Immature natural killer cell (primary cell): Measurements from ENCODE around the gene PRKAG1. TPM values are rescaled to one million over a fixed set of nuclear protein-coding genes. Genes with fewer than 3 reads are reported as not detected.

ENCODE experiments used
- DNase-seq, 3 donors: peaks; one replicate each; pipeline ENCODE4 v3.0.0; 2022; ENCODE audit warnings: mixed read lengths in 1 of 3
- H3K27ac Mint-ChIP-seq, 6 donors: one replicate each; pipeline ENCODE4 v1.8.0; 2020; ENCODE audit warnings: mixed read lengths in 6 of 6, mild to moderate bottlenecking in 5 of 6, inconsistent platforms in 4 of 6, moderate library complexity in 3 of 6
- H3K27me3 Mint-ChIP-seq, 3 donors: one replicate each; pipeline ENCODE4 v1.8.0; 2020 to 2021; ENCODE audit warnings: low read depth in 3 of 3, mild to moderate bottlenecking in 3 of 3, mixed read lengths in 3 of 3, moderate library complexity in 3 of 3, inconsistent platforms in 1 of 3
- H3K36me3 Mint-ChIP-seq, 3 donors: one replicate each; pipeline ENCODE4 v1.8.0; 2020; ENCODE audit warnings: mixed read lengths in 3 of 3, inconsistent platforms in 2 of 3, mild to moderate bottlenecking in 2 of 3
- H3K4me1 Mint-ChIP-seq, 2 donors: one replicate each; pipeline ENCODE4 v1.8.0; 2020; ENCODE audit warnings: inconsistent platforms in 2 of 2, mild to moderate bottlenecking in 2 of 2, mixed read lengths in 2 of 2, moderate library complexity in 1 of 2
- H3K4me3 Mint-ChIP-seq, 5 donors: one replicate each; pipeline ENCODE4 v1.8.0; 2020; ENCODE audit warnings: mild to moderate bottlenecking in 5 of 5, mixed read lengths in 5 of 5, inconsistent platforms in 3 of 5, moderate library complexity in 3 of 5
- H3K9me3 Mint-ChIP-seq, 6 donors: one replicate each; pipeline ENCODE4 v1.8.0; 2020; ENCODE audit warnings: mild to moderate bottlenecking in 6 of 6, mixed read lengths in 6 of 6, inconsistent platforms in 4 of 6, moderate library complexity in 3 of 6
- polyA plus RNA-seq, 3 donors: library from polyadenylated mRNA; unstranded; fragments of 300-500 nt; fragmentation: Illumina TruSeq; gene quantifications; one replicate each; pipeline ENCODE4 v1.2.3, GENCODE V29; 2021

PRKAG1 gene
- polyA plus RNA-seq, 3 donors from 2014 or later = 58.5 to 75.3 (median 69.1) TPM

- H3K36me3 Mint-ChIP-seq = peaks cover 4 to 29% (median 16%) of the 10 kb centered on the region in 3 donors
- peaks cover 2 to 8% (median 6%) of the 10 kb centered on the region in 3 donors for H3K27me3 Mint-ChIP-seq
- no peak for DNase-seq
- no peak overlapping the region for H3K4me3 Mint-ChIP-seq
- H3K4me1 Mint-ChIP-seq = peaks cover 60 to 61% of the 10 kb centered on the region in 2 donors
- H3K9me3 Mint-ChIP-seq = no peaks in the 10 kb centered on the region
- peak overlapping the region in 5 of 6 donors; percentile 48 to 69 (median 62) for H3K27ac Mint-ChIP-seq
These were observed 36.5 kb upstream of the PRKAG1 start for GRCh38 chr12:49055092-49055491.

- H3K27me3 Mint-ChIP-seq = peaks cover 2 to 7% (median 6%) of the 10 kb centered on the region in 3 donors
- H3K9me3 Mint-ChIP-seq = no peaks in the 10 kb centered on the region
- no peak for DNase-seq
- H3K4me1 Mint-ChIP-seq = peaks cover 57 to 60% of the 10 kb centered on the region in 2 donors
- H3K4me3 Mint-ChIP-seq = no peak overlapping the region
- H3K36me3 Mint-ChIP-seq = peaks cover 4 to 29% (median 16%) of the 10 kb centered on the region in 3 donors
- peak overlapping the region in 4 of 6 donors; percentile 39 to 62 (median 48) for H3K27ac Mint-ChIP-seq
These were observed 35.9 kb upstream of the PRKAG1 start for GRCh38 chr12:49054524-49054923.

GRCh38 chr12:49054096-49054495, 35.5 kb upstream of the PRKAG1 start:
- no peak for DNase-seq
- Mint-ChIP-seq H3K27me3 (peaks cover 2 to 3% (median 2%) of the 10 kb centered on the region in 3 donors), H3K9me3 (no peaks in the 10 kb centered on the region), H3K27ac (peak overlapping the region in 1 of 6 donors; percentile 49), H3K4me3 (no peak overlapping the region), H3K4me1 (peaks cover 53 to 55% of the 10 kb centered on the region in 2 donors), H3K36me3 (peaks cover 4 to 29% (median 16%) of the 10 kb centered on the region in 3 donors)

DNA sequence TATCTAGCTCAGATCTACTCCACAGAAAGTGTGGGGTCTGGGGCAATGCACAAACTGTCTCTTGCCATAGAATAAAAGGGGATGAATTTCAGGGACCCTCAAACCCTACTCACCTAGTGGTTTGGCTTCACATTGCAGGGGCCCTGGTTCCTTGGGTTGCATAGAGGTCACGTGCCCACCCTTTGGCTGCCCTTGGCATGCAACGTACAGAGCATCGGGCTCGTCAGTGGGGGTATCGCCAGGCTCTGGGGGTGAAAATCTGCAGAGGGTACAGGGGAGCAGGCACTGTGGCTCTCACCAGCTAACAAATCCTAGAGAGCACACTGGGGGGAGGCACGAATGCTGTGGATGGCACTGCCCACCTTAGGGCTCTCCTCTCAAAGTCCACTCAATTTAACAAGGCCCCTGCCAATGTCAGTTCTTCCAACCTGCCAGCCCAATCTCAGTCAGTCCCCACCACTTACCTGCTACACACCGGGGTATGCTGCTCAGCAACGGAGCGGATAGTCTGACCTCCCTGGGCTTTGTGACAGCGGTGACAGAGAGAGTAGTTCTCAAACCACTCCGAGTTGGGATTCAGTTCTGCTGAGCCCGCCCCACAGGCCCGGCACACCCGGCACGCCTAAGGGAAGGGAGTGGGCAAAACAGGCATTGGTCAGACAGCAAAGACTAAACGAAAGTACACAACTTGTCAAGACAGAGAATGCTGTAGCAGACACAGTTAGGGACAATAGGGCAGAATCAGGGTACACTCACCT, 34.1 kb upstream of the PRKAG1 start:
- H3K36me3 Mint-ChIP-seq = peaks cover 13 to 44% (median 29%) of the 10 kb centered on the region in 3 donors
- no peak for DNase-seq
- peaks cover 0 to 2% (median 2%) of the 10 kb centered on the region in 3 donors for H3K27me3 Mint-ChIP-seq
- H3K27ac Mint-ChIP-seq = no peak overlapping the region
- no peak overlapping the region for H3K4me3 Mint-ChIP-seq
- H3K4me1 Mint-ChIP-seq = peaks cover 38 to 41% of the 10 kb centered on the region in 2 donors
- no peaks in the 10 kb centered on the region for H3K9me3 Mint-ChIP-seq

DNA sequence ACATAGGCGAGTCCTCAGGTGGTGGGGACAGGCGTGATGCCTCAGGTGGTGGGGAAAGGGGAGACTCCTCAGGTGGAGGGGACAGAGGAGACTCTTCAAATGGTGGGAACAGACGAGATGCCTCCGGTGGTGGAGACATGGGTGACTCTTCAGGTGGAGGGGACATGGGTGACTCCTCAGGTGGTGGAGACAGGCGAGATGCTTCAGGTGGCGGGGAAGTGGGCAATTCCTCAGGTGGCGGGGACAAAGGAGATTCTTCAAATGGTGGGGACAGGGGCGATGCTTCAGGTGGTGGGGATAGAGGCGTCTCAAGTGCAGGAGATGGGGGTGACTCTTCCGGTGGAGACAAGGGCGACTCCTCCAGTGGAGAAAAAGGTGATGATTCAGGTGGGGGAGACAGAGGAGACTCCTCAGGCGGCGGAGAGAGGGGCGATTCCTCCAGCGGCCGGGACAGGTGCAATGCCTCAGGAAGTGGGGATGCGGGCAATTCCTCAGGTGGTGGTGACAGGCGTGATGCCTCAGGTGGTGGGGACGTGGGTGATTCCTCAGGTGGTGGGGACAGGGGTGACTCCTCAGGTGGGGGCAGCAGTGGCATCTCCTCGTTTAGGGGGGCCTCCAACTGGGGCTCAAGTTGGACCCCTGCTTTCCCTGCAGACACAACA, 33.3 kb upstream of the PRKAG1 start:
- peaks cover 13 to 44% (median 29%) of the 10 kb centered on the region in 3 donors for H3K36me3 Mint-ChIP-seq
- H3K9me3 Mint-ChIP-seq = no peaks in the 10 kb centered on the region
- H3K27ac Mint-ChIP-seq = peak overlapping the region in 1 of 6 donors; percentile 46
- H3K4me3 Mint-ChIP-seq = no peak overlapping the region
- peaks cover 0 to 2% (median 2%) of the 10 kb centered on the region in 3 donors for H3K27me3 Mint-ChIP-seq
- H3K4me1 Mint-ChIP-seq = peaks cover 31 to 33% of the 10 kb centered on the region in 2 donors
- DNase-seq = no peak

DNA sequence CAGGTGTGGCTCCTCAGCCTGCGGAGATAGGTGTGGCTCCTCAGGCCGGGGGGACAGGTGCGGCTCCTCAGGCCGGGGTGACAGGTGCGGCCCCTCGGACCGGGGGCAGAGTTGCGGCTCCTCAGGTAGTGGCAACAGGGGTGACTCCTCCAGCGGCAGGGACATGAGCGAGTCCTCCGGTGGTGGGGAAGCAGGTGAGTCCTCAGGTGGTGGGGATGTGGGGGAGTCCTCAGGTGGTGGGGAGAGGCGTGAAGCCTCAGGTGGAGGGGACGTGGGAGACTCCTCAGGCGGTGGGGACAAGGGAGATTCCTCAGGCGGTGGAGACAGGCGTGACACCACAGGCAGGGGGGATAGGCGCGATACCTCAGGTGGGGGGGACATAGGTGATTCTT, 32.8 kb upstream of the PRKAG1 start:
- H3K27me3 Mint-ChIP-seq = peaks cover 0 to 2% (median 2%) of the 10 kb centered on the region in 3 donors
- no peak overlapping the region for H3K27ac Mint-ChIP-seq
- DNase-seq = no peak
- H3K4me1 Mint-ChIP-seq = peaks cover 26 to 28% of the 10 kb centered on the region in 2 donors
- H3K36me3 Mint-ChIP-seq = peaks cover 16 to 46% (median 29%) of the 10 kb centered on the region in 3 donors
- H3K4me3 Mint-ChIP-seq = no peak overlapping the region
- H3K9me3 Mint-ChIP-seq = no peaks in the 10 kb centered on the region

GRCh38 chr12:49050507-49051372, 32.2 kb upstream of the PRKAG1 start:
- Mint-ChIP-seq H3K36me3 (peaks cover 17 to 52% (median 29%) of the 10 kb centered on the region in 3 donors), H3K27ac (peak overlapping the region in 1 of 6 donors; percentile 64), H3K9me3 (no peaks in the 10 kb centered on the region), H3K4me1 (peaks cover 20 to 22% of the 10 kb centered on the region in 2 donors), H3K4me3 (no peak overlapping the region), H3K27me3 (peaks cover 0 to 2% (median 2%) of the 10 kb centered on the region in 3 donors)
- no peak for DNase-seq

GRCh38 chr12:49049566-49050224, 31.1 kb upstream of the PRKAG1 start:
- H3K36me3 Mint-ChIP-seq = peaks cover 17 to 61% (median 29%) of the 10 kb centered on the region in 3 donors
- no peak overlapping the region for H3K4me3 Mint-ChIP-seq
- H3K27me3 Mint-ChIP-seq = peaks cover 0 to 2% (median 2%) of the 10 kb centered on the region in 3 donors
- H3K4me1 Mint-ChIP-seq = peaks cover 10 to 11% of the 10 kb centered on the region in 2 donors
- no peaks in the 10 kb centered on the region for H3K9me3 Mint-ChIP-seq
- DNase-seq = no peak
- H3K27ac Mint-ChIP-seq = no peak overlapping the region

DNA sequence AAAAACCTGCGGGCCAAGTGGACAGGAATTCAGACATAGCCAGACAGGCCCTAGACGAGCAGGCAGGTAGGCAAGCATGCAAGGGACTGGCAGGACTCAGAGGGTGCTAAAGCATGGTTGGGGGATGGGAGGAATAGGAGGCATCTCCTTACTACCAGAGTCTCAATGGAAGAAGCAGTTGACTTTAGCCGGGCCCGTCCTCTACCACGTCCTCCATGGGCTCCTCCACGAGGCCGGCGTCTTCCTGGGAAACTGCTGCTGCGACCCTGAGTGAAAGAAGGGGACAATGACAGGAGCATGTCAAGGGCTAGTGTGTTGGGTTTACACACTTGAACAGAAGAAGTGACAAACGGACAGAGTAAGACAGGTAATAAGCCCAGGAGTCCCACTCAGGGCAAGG, 30.4 kb upstream of the PRKAG1 start:
- Mint-ChIP-seq H3K27me3 (peaks cover 0 to 3% (median 2%) of the 10 kb centered on the region in 3 donors), H3K27ac (peak overlapping the region in 1 of 6 donors; percentile 31), H3K4me3 (no peak overlapping the region), H3K4me1 (peaks cover 9 to 13% of the 10 kb centered on the region in 2 donors), H3K9me3 (no peaks in the 10 kb centered on the region), H3K36me3 (peaks cover 17 to 67% (median 29%) of the 10 kb centered on the region in 3 donors)
- DNase-seq = no peak

- Mint-ChIP-seq H3K36me3 (peaks cover 18 to 59% (median 20%) of the 10 kb centered on the region in 3 donors), H3K4me3 (no peak overlapping the region), H3K9me3 (no peaks in the 10 kb centered on the region), H3K27me3 (peaks cover 0 to 3% (median 2%) of the 10 kb centered on the region in 3 donors), H3K27ac (no peak overlapping the region), H3K4me1 (peaks cover 6 to 11% of the 10 kb centered on the region in 2 donors)
- no peak for DNase-seq
These were observed 27.7 kb upstream of the PRKAG1 start for GRCh38 chr12:49046129-49046895.

- Mint-ChIP-seq H3K27ac (peak overlapping the region in 5 of 6 donors; percentile 23 to 90 (median 72)), H3K4me1 (peaks cover 6 to 11% of the 10 kb centered on the region in 2 donors), H3K9me3 (no peaks in the 10 kb centered on the region), H3K36me3 (peaks cover 18 to 52% (median 20%) of the 10 kb centered on the region in 3 donors), H3K27me3 (peaks cover 2 to 3% (median 2%) of the 10 kb centered on the region in 3 donors), H3K4me3 (no peak overlapping the region)
- no peak for DNase-seq
These were observed 26.1 kb upstream of the PRKAG1 start for GRCh38 chr12:49044660-49045059.

DNA sequence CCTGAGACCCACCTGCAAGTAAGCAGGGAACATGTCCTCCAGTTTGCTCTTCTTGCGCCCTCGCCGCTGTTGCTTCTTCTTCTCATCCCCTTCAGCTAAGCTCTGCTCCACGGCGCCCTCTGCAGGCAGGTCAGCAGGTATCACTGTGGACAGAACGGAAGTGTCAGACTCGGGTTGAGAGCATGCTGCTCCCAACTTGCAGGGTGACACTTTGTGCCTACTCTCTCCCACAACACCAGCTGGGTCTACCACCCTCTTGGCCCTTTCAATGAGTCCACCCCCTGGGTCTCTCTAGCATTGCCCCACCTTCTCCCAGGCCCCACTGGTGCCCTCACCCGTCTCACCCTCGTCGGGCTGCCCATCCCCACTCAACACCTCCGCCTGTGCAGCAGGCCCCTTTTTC, 25.3 kb upstream of the PRKAG1 start:
- peak; percentile 73 to 75 (median 73) for DNase-seq
- H3K27me3 Mint-ChIP-seq = peaks cover 2 to 3% (median 2%) of the 10 kb centered on the region in 3 donors
- peaks cover 18 to 51% (median 18%) of the 10 kb centered on the region in 3 donors for H3K36me3 Mint-ChIP-seq
- peaks cover 6 to 11% of the 10 kb centered on the region in 2 donors for H3K4me1 Mint-ChIP-seq
- peak overlapping the region in 1 of 5 donors; percentile 46 for H3K4me3 Mint-ChIP-seq
- peak overlapping the region; percentile 82 to 91 (median 86) for H3K27ac Mint-ChIP-seq
- H3K9me3 Mint-ChIP-seq = no peaks in the 10 kb centered on the region
